Endometrial microvascular endothelial cells (primary cell): ENCODE data around the gene TRHDE. TPM values are rescaled to one million over a fixed set of nuclear protein-coding genes. Genes with fewer than 3 reads are reported as not detected.
"Not testable (repeated sequence)": the region's sequence is repeated elsewhere in the genome, so short reads cannot be mapped to it uniquely, and the experiment has no call there.

Experiments used
- in situ Hi-C: cut with HindIII; loops from 2 replicates; pipeline ENCODE4 v1.10.0; 2017; ENCODE audit warnings: low sequenced_read_pairs, low pct_unique_long_range_greater_than_20kb; ENCODE audit errors: inconsistent ontology term
- total RNA-seq: library from RNA; depleted of rRNA; stranded (reverse); fragments of >200 nt; gene quantifications from one replicate; pipeline ENCODE4 v1.2.3, GENCODE V29; 2015; ENCODE audit errors: inconsistent ontology term

Gene TRHDE
- total RNA-seq, 1 donor from 2014 or later, result 0.28 TPM

DNA sequence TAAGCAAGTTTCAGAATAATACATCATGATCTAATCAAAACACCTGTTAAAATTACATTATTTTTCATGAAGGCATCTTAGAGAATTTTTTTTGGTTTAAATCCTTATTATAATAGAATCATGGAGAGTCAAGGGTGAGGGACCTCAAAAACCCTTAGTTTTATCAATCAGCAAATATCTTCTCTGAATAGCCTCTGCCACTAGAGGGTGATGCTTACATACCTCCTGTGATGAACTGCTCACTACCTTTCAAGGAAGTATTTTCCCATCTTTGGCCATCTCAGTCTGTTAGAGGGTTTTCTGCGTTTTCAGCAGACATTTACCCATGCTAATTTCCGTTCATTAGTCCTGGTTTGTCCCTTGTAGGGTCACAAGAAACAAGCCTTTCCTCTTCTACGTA, 200.2 kb downstream of the TRHDE start:
- in situ Hi-C loops, result no loop called here

DNA sequence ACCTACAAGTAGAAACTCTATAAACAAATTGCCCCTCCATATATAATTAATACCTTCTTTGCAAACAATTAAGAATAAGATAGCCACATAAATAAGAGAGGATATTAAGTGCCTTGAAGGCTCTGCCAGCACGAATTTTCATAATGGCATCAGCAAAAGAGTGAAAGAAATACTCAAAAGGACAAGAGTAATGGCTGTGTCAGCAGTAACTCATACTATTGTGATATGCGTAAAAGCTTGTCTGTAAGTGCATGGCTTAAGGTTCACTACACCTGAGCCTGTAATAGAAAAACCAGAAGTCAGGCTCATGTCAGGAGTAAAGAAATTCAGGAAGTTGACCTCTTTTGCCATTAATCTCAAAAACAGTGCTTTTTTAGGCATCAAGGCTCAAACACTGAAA, 204.1 kb downstream of the TRHDE start:
- in situ Hi-C loops, result no loop called here

DNA sequence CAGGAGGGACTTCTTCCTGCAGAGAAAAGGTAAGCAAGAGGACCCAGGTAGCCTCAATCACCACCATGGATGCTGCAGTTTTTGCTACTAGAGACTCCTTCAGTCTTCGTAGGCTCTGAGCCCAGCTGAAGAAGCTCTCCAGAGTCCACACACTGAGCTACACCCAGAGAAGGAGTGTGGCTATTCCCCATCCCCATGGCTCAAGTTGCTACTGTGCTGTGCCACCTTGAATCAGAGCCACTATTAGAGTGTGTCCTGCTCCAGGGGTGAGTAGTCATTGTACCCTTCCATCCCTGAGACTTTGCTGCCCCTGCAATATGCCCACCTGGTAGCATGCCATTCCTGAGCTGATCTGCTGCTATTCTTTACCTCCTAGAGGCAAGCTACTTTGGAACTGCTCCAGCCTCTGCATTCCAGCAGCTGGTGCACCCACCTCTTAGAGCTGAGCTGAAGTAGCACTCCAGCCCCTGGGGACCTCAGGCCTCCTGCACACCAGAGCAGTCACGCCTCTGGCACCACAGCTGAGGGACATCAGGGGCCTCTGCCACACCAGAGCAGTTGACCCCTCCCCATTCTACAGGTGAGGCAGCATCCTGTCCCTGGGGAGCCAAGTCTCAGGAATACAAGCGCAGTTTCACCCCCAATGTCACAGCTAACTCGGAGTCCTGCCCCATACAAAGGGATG, 213.0 kb downstream of the TRHDE start:
- in situ Hi-C loops, result no loop called here

DNA sequence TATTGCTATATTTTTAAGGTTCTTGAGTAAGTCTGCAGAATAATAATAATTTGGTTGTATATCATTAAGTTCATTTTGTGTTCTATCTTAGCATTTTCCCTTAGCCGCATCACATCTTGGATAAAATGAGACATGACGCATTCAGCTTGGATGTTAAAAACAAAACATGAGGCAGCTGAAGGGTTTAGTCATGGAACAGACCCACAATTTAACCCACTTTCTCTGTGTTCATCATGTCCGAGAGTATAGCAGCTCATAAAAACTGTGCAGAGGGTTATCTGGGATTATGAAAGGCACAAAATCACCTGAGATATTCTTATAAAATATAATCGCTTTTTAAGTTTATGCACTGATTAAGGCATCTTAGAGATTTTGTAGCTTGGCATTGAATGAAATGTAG, 219.3 kb downstream of the TRHDE start:
- in situ Hi-C loops, result no loop called here

DNA sequence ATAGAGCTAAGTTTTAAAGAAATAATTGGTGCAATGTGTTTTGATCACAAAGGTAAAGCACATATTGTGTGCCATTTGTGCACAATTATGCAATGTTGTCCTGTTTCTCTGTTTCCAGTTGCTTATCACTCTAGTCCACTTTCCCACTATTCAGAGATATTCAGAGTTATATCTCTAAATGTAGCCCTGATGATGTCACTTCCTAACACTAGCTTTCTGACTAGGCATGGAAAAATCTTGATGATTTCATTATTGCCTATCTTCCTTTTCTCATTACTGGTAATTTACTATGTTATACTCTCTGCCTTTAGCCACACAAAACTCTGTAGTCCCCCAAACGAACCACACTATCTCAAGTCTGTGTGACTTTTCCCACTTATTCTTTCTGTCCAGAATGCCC, 221.2 kb downstream of the TRHDE start:
- in situ Hi-C loops, result no loop called here

DNA sequence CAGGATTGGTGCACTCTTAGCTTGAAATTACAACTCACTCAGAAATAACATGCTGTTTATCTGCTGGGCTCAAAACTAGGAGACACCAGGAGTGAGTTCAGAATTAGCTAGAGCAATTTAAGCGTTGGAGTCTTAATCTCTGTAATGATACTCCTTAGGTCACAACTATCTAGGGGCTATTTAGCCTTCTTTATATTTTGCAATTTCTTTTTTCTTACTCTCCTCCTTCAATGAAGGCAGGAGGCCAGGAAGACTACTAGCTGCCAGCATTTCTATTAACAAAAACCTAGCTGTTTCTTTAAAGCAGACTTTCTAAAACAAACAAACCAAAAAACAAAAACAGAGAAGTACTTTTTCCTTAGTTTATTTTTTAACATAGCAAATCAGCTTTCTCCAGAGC, 226.2 kb downstream of the TRHDE start:
- in situ Hi-C loops, result no loop called here

DNA sequence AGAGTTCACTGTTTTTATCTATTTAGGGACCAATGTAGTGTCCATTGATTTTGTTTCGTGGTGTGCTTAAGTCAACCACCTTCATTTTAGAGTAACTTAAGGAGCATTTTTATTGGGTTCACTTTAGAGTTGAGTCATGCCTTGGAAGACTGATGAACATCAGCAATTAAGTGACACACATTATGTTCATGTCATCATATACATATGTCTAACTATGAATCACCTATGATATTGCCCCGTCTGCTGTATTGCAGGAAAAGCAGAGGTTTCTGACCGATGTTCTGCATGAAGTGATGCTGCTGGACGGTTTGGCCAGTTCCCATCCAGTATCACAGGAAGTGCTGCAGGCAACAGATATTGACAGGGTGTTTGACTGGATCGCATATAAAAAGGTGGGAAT, 227.1 kb downstream of the TRHDE start:
- in situ Hi-C loops, result no loop called here

DNA sequence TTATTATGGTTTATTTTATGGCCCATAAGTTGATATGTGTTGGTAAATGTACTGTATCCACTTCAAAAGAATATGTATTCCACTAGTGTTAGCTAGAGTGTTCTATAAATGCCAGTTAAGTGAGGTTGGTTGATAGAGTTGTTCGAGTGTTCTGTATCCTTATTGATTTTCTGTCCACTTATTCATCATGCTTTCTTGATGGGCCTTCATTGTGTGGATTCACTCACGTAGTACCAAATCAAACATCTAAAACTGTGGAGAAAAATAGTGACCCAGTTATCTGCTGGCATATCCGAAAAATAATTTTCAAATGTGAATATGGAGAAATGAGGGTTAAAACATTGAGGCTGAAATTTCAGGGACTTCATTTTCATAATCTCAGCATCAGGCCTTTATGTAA, 230.4 kb downstream of the TRHDE start:
- in situ Hi-C loops, result no loop called here

DNA sequence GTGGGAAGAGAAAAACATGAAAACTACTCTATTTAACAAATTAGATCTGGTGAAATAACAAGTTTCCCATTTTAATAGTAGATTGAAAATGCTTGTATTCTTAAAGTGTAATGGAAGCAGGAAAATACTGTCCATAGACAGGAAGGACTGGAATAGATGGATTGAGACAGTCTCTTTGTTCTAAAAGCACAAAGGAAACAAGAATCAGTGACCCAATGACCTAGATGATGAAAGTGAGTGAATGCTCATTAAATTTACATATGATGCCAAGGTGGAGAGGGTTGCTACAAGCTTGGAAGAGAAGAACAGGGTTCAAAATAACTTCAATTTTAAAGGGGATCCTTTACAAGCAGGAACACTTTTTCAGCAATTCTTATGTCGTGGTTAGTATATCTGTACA, 233.1 kb downstream of the TRHDE start:
- in situ Hi-C loops, result no loop called here

DNA sequence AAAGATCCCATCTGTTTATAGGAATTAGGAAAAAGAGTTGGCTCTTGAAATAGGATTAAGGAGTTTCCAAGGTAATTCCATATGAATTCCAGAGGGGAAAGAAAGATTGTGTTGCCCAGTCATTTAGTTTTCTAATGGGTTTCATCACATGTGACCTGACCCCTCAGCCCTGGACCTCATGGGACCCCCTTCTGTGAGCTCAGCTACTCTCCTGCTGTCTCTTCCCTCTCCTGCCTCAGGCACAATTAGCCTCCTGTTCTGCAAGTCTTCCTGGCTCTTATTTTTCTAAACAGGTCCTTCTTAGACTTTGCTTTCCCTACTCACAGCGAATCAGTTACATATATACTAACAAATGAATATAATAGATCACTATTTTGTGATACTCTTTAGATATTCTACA, 237.7 kb downstream of the TRHDE start:
- in situ Hi-C loops, result no loop called here

DNA sequence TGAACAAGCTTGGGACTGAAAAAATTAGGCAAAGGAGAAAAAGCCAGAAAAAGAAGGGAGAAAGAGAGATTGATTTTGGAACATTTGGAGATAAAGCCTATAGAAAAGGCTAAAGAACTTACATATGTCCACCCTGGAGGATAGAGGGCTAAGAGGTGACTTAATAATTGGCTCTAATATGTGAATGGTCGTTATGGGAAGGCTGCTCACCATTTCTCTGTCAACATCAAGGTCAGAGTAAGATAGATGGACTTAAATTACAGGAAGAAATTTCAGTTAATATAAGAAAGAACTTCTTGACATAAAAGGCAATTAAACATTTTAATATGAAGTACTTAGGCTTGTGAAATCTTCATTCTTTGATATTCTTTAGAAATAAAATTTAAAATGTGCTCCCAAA, 238.6 kb downstream of the TRHDE start:
- in situ Hi-C loops, result no loop called here

DNA sequence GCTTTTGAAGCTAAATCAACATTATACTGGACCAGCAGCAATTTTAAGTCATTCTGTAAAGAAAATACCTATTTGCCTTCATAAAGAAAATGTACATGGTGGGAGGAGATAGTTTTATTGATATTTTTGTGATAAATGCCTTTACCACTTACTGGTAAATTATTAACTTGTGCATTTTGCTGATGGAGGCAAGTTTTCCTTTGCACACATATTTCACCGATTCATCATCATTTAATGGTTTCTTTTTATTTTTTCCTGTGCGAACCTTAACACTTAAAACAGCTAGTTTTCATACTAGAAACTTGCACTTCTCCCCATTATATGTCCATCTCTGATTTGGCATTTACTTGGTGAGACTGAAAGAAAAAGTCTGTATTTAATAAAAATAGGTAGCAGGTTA, 239.3 kb downstream of the TRHDE start:
- in situ Hi-C loops, result no loop called here

DNA sequence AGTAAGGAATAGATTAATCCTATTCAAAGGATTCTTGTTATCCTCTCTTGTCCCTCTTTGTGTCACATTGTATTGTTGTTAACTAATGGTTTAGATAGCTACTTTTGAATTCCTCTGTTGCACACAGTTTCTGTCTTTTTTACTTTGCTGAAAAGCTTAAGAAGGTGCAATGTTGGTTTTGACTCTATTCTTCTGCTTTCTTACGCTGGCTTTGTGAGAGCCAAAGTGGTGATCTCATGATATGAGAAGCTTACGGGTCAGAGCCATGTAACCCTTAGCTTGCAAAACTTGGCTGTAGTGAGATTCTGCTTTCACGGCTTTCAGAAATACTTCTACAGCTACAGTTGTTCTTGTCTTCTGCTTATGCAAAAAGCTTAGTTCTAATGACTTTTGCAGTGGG, 239.7 kb downstream of the TRHDE start:
- in situ Hi-C loops, result no loop called here

DNA sequence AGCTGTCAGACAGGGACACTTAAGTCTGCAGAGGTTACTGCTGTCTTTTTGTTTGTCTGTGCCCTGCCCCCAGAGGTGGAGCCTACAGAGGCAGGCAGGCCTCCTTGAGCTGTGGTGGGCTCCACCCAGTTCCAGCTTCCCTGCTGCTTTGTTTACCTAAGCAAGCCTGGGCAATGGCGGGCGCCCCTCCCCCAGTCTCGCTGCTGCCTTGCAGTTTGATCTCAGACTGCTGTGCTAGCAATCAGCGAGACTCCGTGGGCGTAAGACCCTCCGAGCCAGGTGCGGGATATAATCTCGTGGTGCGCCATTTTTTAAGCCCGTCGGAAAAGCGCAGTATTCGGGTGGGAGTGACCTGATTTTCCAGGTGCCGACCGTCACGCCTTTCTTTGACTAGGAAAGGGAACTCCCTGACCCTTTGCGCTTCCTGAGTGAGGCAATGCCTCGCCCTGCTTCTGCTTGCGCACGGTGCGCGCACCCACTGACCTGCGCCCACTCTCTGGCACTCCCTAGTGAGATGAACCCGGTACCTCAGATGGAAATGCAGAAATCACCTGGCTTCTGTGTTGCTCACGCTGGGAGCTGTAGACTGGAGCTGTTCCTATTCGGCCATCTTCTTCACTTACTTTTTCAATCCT, 248.0 kb downstream of the TRHDE start:
- in situ Hi-C loops, result not testable (repeated sequence)

DNA sequence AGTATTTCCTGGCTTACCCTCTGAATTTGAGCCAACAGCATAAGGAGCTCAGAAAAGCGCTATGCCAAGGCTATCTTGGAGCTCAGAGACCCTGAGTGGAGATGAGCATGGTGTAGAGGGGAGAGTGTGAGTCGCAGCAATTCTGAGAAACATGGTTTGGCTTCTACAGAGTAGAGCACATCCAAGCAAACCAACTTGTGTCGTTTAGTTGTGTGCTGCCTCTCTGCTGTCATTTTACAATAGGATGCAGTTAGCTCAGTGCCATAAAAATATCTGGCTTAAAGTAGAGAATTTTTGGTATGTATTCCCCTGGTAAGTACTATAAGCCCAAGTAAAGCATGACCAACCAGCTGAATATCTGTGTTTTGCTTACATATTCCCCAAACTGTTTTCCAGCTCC, 249.2 kb downstream of the TRHDE start:
- in situ Hi-C loops, result no loop called here

DNA sequence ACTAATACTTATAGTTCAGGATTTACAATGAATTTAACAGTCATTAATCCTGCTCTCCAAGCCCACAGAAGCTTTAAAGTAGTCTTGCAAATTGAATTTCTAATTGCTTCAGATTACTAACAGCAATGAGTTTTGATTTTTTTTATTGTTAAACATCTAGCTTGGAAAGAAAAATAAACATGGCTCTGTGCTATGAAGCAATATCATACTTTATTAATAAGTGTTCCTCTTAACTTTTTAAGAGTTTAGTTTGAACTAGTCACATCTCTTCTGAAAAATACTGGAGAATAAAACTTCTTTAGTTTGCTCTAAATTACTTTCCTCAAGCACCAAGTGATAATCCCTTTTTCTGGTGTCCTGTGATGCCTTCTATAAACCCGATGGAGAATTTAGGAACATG, 250.2 kb downstream of the TRHDE start:
- in situ Hi-C loops, result no loop called here

DNA sequence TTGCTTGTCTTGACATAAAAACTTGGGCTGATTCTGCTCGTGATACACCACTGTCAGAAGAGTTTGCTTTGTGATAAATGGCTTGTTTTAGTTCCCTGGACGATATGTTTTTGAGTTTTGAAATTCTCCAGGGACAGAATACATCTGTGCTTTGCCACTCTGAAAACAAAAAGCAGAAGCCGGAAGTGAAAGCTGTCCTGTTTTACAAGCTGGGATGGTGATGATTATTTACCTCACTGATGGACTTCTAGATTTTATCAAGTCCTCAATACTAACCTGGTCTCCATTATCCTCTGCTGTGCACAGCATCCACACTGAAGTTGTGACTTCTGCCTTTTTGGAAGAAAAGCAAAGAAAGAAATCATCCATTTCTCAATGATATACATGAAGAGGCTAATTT, 251.6 kb downstream of the TRHDE start:
- in situ Hi-C loops, result no loop called here

DNA sequence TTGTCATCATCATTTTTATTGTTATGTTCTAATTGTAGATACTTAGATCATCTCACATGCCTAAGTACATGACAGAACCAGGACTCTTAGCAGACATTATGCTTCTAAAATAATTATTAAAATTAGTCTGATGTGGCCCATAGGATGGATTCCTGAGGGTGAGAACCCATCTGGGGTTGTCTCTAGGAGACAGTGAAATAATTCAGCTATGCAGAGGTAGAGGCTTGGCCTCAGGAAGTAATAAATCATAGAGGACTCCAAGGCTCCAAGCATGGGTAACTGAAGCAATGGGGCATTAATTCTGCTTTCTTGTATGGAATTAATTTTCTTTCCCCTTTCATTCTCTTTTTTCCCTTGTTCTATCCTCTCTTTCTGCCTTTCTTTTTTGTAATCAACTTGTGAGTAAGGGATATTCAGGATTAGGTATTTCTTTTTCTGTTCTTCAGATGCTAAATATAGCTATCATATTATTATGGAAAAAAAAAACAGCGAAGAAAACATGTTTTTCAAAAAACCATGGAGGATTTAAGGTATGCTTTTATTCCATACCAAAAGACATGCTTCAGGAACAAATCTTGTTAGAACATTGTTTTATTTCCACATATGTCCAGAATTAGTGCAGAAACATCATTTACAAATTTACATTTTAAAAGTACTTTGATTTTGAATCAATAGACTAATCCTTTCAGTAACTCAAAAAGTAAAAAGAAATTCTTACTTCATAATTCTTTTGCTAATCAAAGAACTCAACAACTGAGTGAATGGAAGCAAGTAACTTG, 263.2 kb downstream of the TRHDE start:
- in situ Hi-C loops, result no loop called here

DNA sequence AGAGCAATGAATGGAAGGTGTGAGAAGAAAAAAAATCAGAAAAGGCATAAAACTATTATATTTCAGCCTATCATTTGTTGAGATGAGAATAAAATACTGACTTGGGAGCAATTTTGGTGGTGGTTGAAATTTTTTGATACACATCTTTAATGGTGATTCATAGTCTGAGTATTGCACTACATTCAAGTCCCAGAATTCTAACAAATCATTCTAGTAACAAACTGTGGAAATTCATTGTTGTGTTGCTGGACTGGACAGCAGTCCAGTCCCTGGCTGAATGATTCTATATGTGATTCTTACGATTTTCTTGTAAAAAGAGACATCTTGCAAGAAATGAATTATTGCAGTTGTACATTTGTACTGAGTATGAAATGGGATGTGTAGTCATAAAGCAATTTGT, 268.6 kb downstream of the TRHDE start:
- in situ Hi-C loops, result no loop called here

DNA sequence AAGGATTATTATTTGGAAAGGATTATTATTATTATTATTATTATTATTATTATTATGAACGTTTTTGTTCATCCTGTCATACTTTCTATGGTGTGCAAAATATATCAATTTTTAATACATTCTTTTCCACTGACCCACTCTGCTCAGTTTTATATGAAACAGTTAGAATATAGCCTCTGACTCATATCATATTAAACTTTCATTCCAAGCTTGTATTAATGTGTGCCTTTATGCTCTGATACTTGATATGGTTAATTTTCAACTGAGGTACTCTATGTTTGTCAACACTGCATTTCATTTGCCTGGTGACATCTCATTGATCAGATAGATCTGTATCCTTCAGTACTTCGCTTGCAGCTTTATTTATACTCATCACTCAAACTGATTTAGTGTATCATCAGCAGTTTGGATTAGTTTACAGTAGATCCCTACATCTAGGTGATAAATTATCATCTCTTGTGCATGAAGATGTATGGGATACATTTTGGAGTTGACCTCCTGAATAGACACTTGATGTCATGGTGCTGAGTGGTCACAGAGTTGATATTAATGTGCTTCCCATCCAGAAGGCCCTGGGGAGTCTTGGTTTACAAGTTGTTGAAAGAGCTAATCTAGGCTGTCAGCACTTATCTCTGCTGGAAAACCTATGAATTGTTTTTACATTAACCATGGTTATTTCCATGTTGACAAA, 271.8 kb downstream of the TRHDE start:
- in situ Hi-C loops, result no loop called here
